ENCODE measurements around the gene TPSG1. TPM values are rescaled to one million over a fixed set of nuclear protein-coding genes. Genes with fewer than 3 reads are reported as not detected.

TPSG1 gene
- total RNA-seq, 1 experiment from 2014 or later: not detected

DNA sequence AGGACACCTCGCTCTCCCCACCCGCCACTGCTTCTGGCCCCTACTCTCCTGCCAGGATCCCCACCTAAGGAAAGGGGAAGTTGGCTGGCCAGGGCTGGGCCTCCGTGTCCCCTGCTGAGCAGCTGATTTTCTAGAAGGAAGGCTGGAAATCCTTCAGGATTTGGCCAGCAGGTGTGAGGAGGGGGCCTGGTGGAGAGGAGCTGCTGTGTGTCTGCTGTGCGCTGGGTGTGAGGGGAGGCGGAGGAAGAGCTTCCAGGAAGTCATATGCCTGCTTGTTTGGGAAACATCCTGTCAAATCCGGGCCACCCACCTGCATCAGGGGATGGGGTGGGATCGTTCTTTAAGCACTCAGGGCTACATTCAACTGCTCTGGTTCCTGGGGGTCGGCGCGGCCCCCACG lies 28.6 kb downstream of the TPSG1 start:
- no peaks in the 10 kb centered on the region for H3K9me2 ChIP-seq (ENCODE audit: insufficient read depth)
- no peak for TF ChIP-seq POLR2A (IDR thresholded peaks at IDR 0.05; ENCODE audit: borderline replicate concordance, extremely low read depth, insufficient read depth, insufficient read length)
- TF ChIP-seq TCF7L2 (IDR thresholded peaks at IDR 0.05; ENCODE audit: borderline replicate concordance, extremely low read depth, insufficient read depth, insufficient read length): no peak
- TF ChIP-seq RAD21 (IDR thresholded peaks at IDR 0.05; ENCODE audit: low read depth): no peak
- TF ChIP-seq ELF1 (IDR thresholded peaks at IDR 0.05; ENCODE audit: borderline replicate concordance, low read depth): no peak
- TF ChIP-seq POLR2AphosphoS5 (IDR thresholded peaks at IDR 0.05; ENCODE audit: low read depth, low read length): no peak
- no peak for TF ChIP-seq YY1 (IDR thresholded peaks at IDR 0.05; ENCODE audit: extremely low read depth, insufficient replicate concordance, low read depth, low read length)
- no peak for TF ChIP-seq ATF3 (IDR thresholded peaks at IDR 0.05)
- no peak for TF ChIP-seq CBX3 (IDR thresholded peaks at IDR 0.05; ENCODE audit: low read depth)
- TF ChIP-seq FOSL1 (IDR thresholded peaks at IDR 0.05; ENCODE audit: low read depth): no peak
- TF ChIP-seq REST (IDR thresholded peaks at IDR 0.05; ENCODE audit: low read depth): no peak
- no peak for TF ChIP-seq EZH2phosphoT487 (IDR thresholded peaks at IDR 0.05; ENCODE audit: borderline replicate concordance)
- no peak for DNase-seq (ENCODE audit: low read depth, low spot score)
- no peak overlapping the region for H3K4me3 ChIP-seq (replicated peaks in 1 of 2; ENCODE audit: low read depth in 1 of 2, low read length in 2 of 2)
- no peaks in the 10 kb centered on the region for H3K79me2 ChIP-seq (ENCODE audit: insufficient read depth, low read length)
- intact Hi-C loops (cut with micrococcal nuclease): no loop called here
- no peak overlapping the region for H3K9ac ChIP-seq (ENCODE audit: low read length)
- BruUV-seq (replicated peaks): no TSS peak
- ChIA-PET RAD21 (ENCODE audit: low non-redundant PET in 1 of 2, low total read pairs in 2 of 2, uncharacterized antibody in 2 of 2, unreplicated experiment in 2 of 2) (no interaction called here), CTCF (no interaction called here), POLR2A (no interaction called here)
- H3K4me2 ChIP-seq (ENCODE audit: low read length): no peak overlapping the region
- peaks cover 22 to 49% of the 10 kb centered on the region in 2 experiments for H3K4me1 ChIP-seq (ENCODE audit: control insufficient read depth in 1 of 2, insufficient read depth in 2 of 2, low read length in 2 of 2)
- H2AFZ ChIP-seq (ENCODE audit: low read depth, low read length, poor library complexity, severe bottlenecking): no peak overlapping the region
- H3K9me3 ChIP-seq (ENCODE audit: control insufficient read depth in 1 of 2, insufficient read depth in 1 of 2, low read depth in 1 of 2, low read length in 2 of 2): no peaks in the 10 kb centered on the region
- no peak overlapping the region for H3K27ac ChIP-seq (ENCODE audit: low read depth, low read length)
- no peaks in the 10 kb centered on the region for H3K36me3 ChIP-seq (ENCODE audit: control insufficient read depth in 1 of 2, insufficient read depth in 2 of 2, low read length in 2 of 2)
- no peak for ATAC-seq
- H3K27me3 ChIP-seq (ENCODE audit: insufficient read depth, low read length): no peaks in the 10 kb centered on the region
- H4K20me1 ChIP-seq (ENCODE audit: insufficient read depth): no peaks in the 10 kb centered on the region
